ENCODE results near the gene TMEM88. TPM values are rescaled to one million over a fixed set of nuclear protein-coding genes. Genes with fewer than 3 reads are reported as not detected.

Gene TMEM88
- total and polyA plus RNA-seq, 2 of the 13 experiments (the other 11 are each of a cell fraction or from before 2014, with no cell fraction given): 0.31 to 0.66 TPM

DNA sequence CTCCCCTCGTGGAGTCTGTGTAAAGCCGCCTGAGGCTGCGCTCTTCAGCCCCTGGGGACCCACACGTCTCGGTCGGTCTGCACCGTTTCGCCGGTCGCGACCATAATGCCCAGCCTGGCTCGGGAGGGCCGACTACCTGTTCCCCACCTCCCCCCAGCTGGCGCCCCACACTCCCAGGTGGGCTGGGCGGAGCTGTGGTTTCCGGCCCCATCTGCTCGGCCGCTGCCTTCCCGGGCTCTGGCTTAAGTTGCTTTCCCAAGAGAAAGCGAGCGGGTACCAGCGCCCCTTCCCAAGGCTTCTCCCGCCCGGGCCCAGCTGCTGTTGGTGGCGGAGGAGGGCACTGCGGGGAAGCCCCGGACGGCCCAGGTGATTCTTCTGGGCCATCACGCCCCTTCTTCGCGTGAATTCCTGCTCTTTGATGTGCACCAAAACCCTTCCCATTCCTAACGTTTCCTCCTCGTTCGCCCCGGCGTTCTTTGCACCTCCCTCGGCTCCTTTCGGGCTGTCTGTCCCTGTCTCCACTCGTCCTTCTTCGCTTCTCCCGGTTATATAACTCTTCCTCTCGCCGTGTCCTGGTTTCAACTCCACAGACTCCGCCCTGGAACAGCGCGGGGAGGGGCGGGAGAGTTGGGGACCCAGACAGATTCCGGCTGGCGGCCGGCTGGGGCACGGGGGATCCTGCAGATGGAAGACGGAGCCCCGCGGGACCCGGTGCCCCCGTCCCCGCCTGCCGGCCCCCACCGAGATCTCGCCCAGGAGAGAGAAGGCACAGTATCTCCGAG lies 18.9 kb upstream of the TMEM88 start (continued):
- TF ChIP-seq NAIF1 (CRISPR knock-in tag; IDR thresholded peaks at IDR 0.05; ENCODE audit: borderline replicate concordance) (no peak), BCL6 (CRISPR knock-in tag; IDR thresholded peaks at IDR 0.05) (peak; percentile 6; the same call in 1 of the 2 replicates), NFE2 (CRISPR knock-in tag; IDR thresholded peaks at IDR 0.05) (no peak), NFATC3 (CRISPR knock-in tag; IDR thresholded peaks at IDR 0.05) (peak; percentile 27; the same call in 1 of the 2 replicates), ZNF343 (CRISPR knock-in tag; IDR thresholded peaks at IDR 0.05) (no peak), PRDM4 (CRISPR knock-in tag; IDR thresholded peaks at IDR 0.05; ENCODE audit: borderline replicate concordance) (no peak), MAFG (CRISPR knock-in tag; IDR thresholded peaks at IDR 0.05) (no peak), CHD2 (IDR thresholded peaks at IDR 0.05; ENCODE audit: low read depth, low read length) (no peak), PLRG1 (conservative IDR thresholded peaks at IDR 0.05) (no peak), RELA (CRISPR knock-in tag; IDR thresholded peaks at IDR 0.05) (no peak), SAFB2 (CRISPR knock-in tag; IDR thresholded peaks at IDR 0.05; ENCODE audit: borderline replicate concordance, low read depth) (no peak; the same call in 1 of the 2 replicates), ZNF24 (IDR thresholded peaks at IDR 0.05) (no peak), NFE2L2 (IDR thresholded peaks at IDR 0.05; ENCODE audit: low read length) (no peak), ZBTB49 (CRISPR knock-in tag; IDR thresholded peaks at IDR 0.05; ENCODE audit: borderline replicate concordance) (no peak), ZNF382 (CRISPR knock-in tag; IDR thresholded peaks at IDR 0.05; ENCODE audit: borderline replicate concordance) (no peak)
- TF ChIP-seq, protein P1, sequence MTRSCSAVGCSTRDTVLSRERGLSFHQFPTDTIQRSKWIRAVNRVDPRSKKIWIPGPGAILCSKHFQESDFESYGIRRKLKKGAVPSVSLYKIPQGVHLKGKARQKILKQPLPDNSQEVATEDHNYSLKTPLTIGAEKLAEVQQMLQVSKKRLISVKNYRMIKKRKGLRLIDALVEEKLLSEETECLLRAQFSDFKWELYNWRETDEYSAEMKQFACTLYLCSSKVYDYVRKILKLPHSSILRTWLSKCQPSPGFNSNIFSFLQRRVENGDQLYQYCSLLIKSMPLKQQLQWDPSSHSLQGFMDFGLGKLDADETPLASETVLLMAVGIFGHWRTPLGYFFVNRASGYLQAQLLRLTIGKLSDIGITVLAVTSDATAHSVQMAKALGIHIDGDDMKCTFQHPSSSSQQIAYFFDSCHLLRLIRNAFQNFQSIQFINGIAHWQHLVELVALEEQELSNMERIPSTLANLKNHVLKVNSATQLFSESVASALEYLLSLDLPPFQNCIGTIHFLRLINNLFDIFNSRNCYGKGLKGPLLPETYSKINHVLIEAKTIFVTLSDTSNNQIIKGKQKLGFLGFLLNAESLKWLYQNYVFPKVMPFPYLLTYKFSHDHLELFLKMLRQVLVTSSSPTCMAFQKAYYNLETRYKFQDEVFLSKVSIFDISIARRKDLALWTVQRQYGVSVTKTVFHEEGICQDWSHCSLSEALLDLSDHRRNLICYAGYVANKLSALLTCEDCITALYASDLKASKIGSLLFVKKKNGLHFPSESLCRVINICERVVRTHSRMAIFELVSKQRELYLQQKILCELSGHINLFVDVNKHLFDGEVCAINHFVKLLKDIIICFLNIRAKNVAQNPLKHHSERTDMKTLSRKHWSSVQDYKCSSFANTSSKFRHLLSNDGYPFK (CRISPR knock-in tag; IDR thresholded peaks at IDR 0.05; ENCODE audit: borderline replicate concordance): no peak
- TF ChIP-seq, protein P2, sequence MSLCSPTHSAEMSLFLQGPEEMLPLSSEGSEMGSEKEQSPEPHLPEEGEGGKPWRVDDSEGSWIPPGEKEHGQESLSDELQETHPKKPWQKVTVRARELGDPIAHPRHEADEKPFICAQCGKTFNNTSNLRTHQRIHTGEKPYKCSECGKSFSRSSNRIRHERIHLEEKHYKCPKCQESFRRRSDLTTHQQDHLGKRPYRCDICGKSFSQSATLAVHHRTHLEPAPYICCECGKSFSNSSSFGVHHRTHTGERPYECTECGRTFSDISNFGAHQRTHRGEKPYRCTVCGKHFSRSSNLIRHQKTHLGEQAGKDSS (CRISPR knock-in tag; IDR thresholded peaks at IDR 0.05; ENCODE audit: borderline replicate concordance, low read depth): no peak
- TF ChIP-seq, protein P3, sequence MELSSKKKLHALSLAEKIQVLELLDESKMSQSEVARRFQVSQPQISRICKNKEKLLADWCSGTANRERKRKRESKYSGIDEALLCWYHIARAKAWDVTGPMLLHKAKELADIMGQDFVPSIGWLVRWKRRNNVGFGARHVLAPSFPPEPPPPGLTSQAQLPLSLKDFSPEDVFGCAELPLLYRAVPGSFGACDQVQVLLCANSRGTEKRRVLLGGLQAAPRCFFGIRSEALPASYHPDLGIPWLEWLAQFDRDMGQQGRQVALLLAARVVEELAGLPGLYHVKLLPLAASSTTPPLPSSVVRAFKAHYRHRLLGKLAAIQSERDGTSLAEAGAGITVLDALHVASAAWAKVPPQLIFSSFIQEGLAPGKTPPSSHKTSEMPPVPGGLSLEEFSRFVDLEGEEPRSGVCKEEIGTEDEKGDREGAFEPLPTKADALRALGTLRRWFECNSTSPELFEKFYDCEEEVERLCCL (CRISPR knock-in tag; IDR thresholded peaks at IDR 0.05; ENCODE audit: borderline replicate concordance): 0 out of 2 replicates have a peak, but pooled peaks have one; percentile 28

All from HepG2 (cell line).